Mucosa of rectum (tissue), 2 donors: Measurements from ENCODE around the gene FBXO34.

Experiments
- H3K27ac ChIP-seq, 2 donors: one replicate each; pipeline ENCODE4 v1.7.0; 2013; ENCODE audit warnings: inconsistent platforms in 2 of 2, low read depth in 2 of 2, low read length in 2 of 2
- H3K27me3 ChIP-seq, 2 donors: one replicate each; pipeline ENCODE4 v1.7.0; 2013; ENCODE audit warnings: low read length in 2 of 2; ENCODE audit not compliant: control insufficient read depth in 2 of 2, insufficient read depth in 2 of 2
- H3K36me3 ChIP-seq, 2 donors: one replicate each; pipeline ENCODE4 v1.7.0; 2013; ENCODE audit warnings: low read length in 2 of 2; ENCODE audit not compliant: control insufficient read depth in 2 of 2, insufficient read depth in 2 of 2
- H3K4me1 ChIP-seq, 2 donors: one replicate each; pipeline ENCODE4 v1.7.0; 2013; ENCODE audit warnings: low read length in 2 of 2, mild to moderate bottlenecking in 1 of 2; ENCODE audit not compliant: control insufficient read depth in 2 of 2, insufficient read depth in 2 of 2
- H3K4me3 ChIP-seq, 2 donors: one replicate each; pipeline ENCODE4 v1.7.0; 2013; ENCODE audit warnings: low read length in 2 of 2
- H3K9ac ChIP-seq, 2 donors: one replicate each; pipeline ENCODE4 v1.7.0; 2013; ENCODE audit warnings: low read length in 2 of 2, low read depth in 1 of 2, mild to moderate bottlenecking in 1 of 2
- H3K9me3 ChIP-seq, 2 donors: one replicate each; pipeline ENCODE4 v1.7.0; 2013; ENCODE audit warnings: low read length in 2 of 2; ENCODE audit not compliant: control insufficient read depth in 2 of 2
- donor health status: healthy.
- donor health status: Normal muscosa, but diverticular disease.

FBXO34 gene

GRCh38 chr14:55318694-55319093 lies 47.5 kb downstream of the FBXO34 start:
- Histone ChIP-seq H3K27ac (peak overlapping the region; percentile 46 to 75), H3K4me1 (peaks cover 8 to 34% of the 10 kb centered on the region in 2 donors), H3K9ac (no peak overlapping the region), H3K4me3 (peak overlapping the region in 1 of 2 donors; percentile 7), H3K27me3 (no peaks in the 10 kb centered on the region), H3K36me3 (peaks cover 0 to 3% of the 10 kb centered on the region in 2 donors), H3K9me3 (no peaks in the 10 kb centered on the region)

DNA sequence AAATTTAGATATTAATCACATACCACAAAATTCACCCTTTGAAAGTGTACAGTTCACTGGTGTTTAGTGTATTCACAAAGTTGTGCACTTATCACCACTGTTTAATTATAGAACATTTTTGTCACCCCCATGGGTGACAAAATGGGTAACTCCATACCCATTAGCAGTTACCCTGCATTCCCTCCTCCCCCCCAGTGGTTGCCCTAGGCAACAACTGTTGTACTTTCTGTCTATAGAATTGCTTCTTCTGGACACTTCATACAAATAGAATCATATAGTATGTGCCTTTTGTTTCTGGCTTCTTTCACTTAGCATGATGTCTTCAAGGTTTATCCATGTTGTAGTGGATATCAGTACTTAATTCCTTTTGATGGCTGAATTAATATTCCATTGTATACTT lies 52.7 kb downstream of the FBXO34 start:
- no peaks in the 10 kb centered on the region for H3K9me3 ChIP-seq
- no peak overlapping the region for H3K27ac ChIP-seq
- peaks cover 2 to 3% of the 10 kb centered on the region in 2 donors for H3K36me3 ChIP-seq
- H3K4me1 ChIP-seq: peaks cover under 1 to 5% of the 10 kb centered on the region in 2 donors
- H3K9ac ChIP-seq: no peak overlapping the region
- no peaks in the 10 kb centered on the region for H3K27me3 ChIP-seq
- no peak overlapping the region for H3K4me3 ChIP-seq

- H3K27me3 ChIP-seq: no peaks in the 10 kb centered on the region
- H3K9ac ChIP-seq: no peak overlapping the region
- peaks cover 0 to 4% of the 10 kb centered on the region in 2 donors for H3K4me1 ChIP-seq
- peaks cover 2 to 3% of the 10 kb centered on the region in 2 donors for H3K36me3 ChIP-seq
- no peak overlapping the region for H3K27ac ChIP-seq
- H3K4me3 ChIP-seq: no peak overlapping the region
- no peaks in the 10 kb centered on the region for H3K9me3 ChIP-seq
These were observed 53.6 kb downstream of the FBXO34 start for GRCh38 chr14:55324812-55325211.

DNA sequence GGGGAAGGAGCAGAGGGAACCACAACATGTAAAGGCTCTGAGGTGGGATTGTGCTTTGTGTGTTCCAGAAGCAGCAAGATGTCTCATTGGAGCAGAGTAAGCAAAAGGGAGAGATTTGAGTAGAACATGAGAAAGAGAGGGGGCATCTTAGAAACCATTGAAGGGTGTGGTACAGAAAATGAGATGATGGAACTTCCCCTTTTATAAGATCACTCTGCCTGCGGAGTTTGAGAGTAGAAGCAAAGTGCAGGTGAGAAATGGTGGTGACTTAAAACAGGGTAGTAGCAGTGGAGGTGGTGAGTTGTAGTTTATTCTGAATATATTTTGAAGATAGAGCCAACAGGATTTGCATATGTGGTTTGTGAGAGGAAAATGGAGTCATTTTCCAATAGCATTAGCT lies 56.0 kb downstream of the FBXO34 start:
- no peaks in the 10 kb centered on the region for H3K9me3 ChIP-seq
- no peaks in the 10 kb centered on the region for H3K27me3 ChIP-seq
- H3K36me3 ChIP-seq: peaks cover 0 to 2% of the 10 kb centered on the region in 2 donors
- no peak overlapping the region for H3K9ac ChIP-seq
- H3K27ac ChIP-seq: no peak overlapping the region
- no peak overlapping the region for H3K4me3 ChIP-seq
- H3K4me1 ChIP-seq: peaks cover 2 to 8% of the 10 kb centered on the region in 2 donors

DNA sequence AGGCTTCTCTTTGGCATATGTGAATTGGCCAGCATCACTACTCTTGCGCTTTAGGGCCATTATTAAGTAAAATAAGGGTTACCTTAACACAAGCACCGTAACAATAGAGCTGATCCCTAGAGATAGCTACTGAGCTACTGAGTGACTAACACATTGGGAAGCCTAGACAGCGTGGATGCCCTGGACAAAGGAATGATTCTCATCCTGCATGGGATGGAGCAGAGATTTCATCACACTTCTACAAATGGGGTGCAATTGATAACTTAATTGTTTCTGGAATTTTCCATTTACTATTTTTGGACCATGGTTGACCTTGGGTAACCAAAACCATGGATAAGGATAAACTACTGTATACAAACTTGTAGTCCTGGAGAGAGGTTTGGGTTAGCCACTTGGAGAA lies 57.1 kb downstream of the FBXO34 start:
- Histone ChIP-seq H3K4me3 (no peak overlapping the region), H3K27me3 (no peaks in the 10 kb centered on the region), H3K36me3 (peaks cover 0 to 2% of the 10 kb centered on the region in 2 donors), H3K4me1 (peaks cover 2 to 20% of the 10 kb centered on the region in 2 donors), H3K9me3 (no peaks in the 10 kb centered on the region), H3K27ac (no peak overlapping the region), H3K9ac (no peak overlapping the region)

DNA sequence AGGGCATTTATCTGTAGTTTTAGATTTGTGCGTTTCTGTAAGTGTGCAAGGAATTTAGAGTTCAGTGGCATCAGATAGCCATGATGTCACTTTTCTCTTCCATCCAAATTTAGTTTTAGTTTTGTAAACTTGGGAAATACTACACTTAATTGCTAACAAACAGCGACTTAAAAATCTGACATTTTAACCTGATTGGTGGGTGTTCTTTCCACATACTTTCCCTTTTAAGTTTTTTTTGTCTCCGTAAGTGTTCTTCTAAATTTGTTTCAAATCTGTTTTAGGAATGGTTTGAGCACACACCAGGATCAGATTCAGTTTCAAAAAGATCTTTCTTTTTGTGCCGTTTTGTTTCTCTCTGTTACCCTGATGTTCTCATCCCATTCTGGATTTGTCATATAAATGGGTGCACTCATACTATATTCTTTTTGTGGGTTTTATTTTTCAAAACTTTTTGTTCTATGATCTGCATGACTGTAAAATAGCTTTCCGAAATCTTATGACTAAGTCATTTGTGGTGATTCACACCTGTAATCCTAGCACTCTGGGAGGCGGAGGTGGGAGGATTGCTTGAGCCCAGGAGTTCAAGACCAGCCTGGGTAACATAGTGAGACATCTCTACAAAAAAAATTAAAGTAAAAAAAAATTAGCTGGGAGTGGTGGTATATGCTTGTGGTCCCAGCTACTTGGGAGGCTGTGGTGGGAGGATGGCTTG lies 58.9 kb downstream of the FBXO34 start:
- H3K9me3 ChIP-seq: no peaks in the 10 kb centered on the region

GRCh38 chr14:55332654-55333570 lies 61.7 kb downstream of the FBXO34 start:
- Histone ChIP-seq H3K36me3 (peaks cover 0 to 2% of the 10 kb centered on the region in 2 donors), H3K27ac (peak overlapping the region; percentile 5 to 48), H3K4me1 (peaks cover 20 to 45% of the 10 kb centered on the region in 2 donors), H3K4me3 (peak overlapping the region; percentile 6 to 45), H3K9ac (peak overlapping the region in 1 of 2 donors; percentile 37), H3K9me3 (no peaks in the 10 kb centered on the region), H3K27me3 (no peaks in the 10 kb centered on the region)

More for the DNA sequence above, 58.9 kb downstream of the FBXO34 start:
- Histone ChIP-seq H3K36me3 (peaks cover 0 to 2% of the 10 kb centered on the region in 2 donors), H3K27me3 (no peaks in the 10 kb centered on the region), H3K27ac (no peak overlapping the region), H3K9ac (no peak overlapping the region), H3K4me3 (no peak overlapping the region), H3K4me1 (peaks cover 13 to 37% of the 10 kb centered on the region in 2 donors)

DNA sequence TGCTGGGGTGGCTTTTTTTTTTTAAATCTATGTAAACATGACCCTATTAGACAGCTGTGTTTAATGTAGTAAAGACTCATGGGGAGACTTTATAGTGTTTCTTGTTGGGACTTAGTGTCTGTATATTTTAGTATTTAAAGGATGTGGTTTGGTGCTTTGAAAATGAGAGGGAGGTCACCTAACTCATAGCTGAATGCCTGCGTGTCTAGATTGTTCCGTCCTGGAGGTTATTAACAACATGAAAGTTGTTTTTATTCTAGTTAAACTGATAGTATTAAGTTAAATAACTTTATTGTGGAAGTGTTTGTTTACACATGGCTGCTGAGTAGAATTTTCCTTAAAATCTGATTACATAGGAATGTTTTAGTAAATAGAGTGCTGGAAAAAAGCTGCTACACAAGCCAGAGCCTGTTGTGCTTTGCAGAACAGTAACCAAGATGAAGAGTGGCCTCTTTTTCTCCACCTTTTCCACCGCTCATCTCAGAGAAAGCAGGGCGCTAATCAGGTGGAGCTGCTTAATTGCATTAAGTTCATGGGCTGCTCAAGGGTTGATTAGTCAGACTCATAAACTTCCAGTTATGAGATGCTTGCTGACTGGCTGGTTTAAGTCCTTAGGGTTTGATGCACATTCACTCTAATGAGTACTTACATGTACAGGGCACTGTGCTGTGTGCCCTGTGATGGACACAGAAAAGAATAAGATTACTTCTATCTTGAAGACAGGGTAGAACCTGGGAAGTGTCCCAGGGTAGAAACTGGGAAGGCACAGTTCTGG lies 62.7 kb downstream of the FBXO34 start:
- Histone ChIP-seq H3K36me3 (no peaks in the 10 kb centered on the region), H3K4me1 (peaks cover 20 to 49% of the 10 kb centered on the region in 2 donors), H3K27ac (peak overlapping the region; percentile 38 to 40), H3K9me3 (no peaks in the 10 kb centered on the region), H3K4me3 (no peak overlapping the region), H3K9ac (no peak overlapping the region), H3K27me3 (no peaks in the 10 kb centered on the region)

DNA sequence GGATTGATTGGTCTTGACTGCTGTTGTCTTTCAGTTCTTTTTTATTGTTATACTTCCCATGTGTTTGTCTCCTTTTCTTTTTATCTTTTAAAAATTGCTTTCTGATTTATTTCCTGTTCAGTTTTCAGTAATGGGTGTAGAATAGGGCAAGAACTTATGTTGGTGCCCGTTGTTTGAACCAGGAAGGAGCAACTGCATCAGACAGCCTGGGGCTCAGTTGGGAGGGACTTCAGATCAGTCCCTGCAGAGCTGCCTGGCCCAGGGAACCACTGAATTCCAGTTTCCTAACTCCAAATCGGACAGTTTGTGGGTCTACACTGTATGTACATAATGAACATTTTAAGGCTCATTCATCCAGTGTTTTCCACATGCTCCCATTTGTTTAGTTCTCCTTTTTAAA lies 64.9 kb downstream of the FBXO34 start:
- Histone ChIP-seq H3K27me3 (no peaks in the 10 kb centered on the region), H3K27ac (peak overlapping the region in 1 of 2 donors; percentile 3), H3K9ac (no peak overlapping the region), H3K4me3 (no peak overlapping the region), H3K4me1 (peaks cover 18 to 55% of the 10 kb centered on the region in 2 donors), H3K9me3 (no peaks in the 10 kb centered on the region), H3K36me3 (no peaks in the 10 kb centered on the region)
